Measurements from ENCODE around the gene CLDN15.
"Not testable (repeated sequence)": the region's sequence is repeated elsewhere in the genome, so short reads cannot be mapped to it uniquely, and the experiment has no call there.

CLDN15 gene

GRCh38 chr7:101237206-101238067 lies at the start of gene CLDN15:
Gene CLDN15 (minus strand): TSS chr7:101237802. CDS start chr7:101237581, 221 bp downstream.
- H3K9me3 Mint-ChIP-seq = no peaks in the 10 kb centered on the region
- no peak within 1 kb of the TSS for H3K4me3 Mint-ChIP-seq
- no peaks in the 10 kb centered on the region for H3K27me3 Mint-ChIP-seq
- H3K4me1 Mint-ChIP-seq (ENCODE audit: low read depth) = peaks cover 6% of the 10 kb centered on the region
- peaks cover 54% of the 10 kb centered on the region for H3K36me3 Mint-ChIP-seq (ENCODE audit: low read depth)
- peak within 1 kb of the TSS; percentile 38 for H3K27ac Mint-ChIP-seq
- no peak for DNase-seq

DNA sequence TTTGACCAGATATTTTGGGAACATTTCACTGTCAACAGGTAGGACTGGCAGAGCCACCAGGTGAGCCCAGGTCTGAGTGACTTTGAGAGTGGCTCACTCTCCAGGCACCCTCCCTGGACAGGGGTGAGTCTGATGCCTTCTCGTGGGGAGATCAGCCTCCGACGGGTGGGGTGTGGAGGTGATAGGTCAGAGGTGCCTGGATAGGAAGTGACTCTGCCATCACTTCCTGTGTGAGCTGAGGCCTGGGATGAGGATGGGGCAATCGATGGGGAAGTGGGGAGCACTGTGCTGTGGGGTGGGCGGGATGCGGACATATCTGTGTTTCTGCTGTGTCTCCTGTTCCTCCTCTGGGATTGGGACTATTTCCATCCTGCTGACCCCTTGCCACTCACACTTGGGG lies 49.4 kb upstream of the CLDN15 start:
- H3K36me3 Mint-ChIP-seq (ENCODE audit: low read depth) = no peaks in the 10 kb centered on the region
- no peaks in the 10 kb centered on the region for H3K9me3 Mint-ChIP-seq
- no peak overlapping the region for H3K4me3 Mint-ChIP-seq
- no peak for DNase-seq
- peaks cover 22% of the 10 kb centered on the region for H3K4me1 Mint-ChIP-seq (ENCODE audit: low read depth)
- no peak overlapping the region for H3K27ac Mint-ChIP-seq
- H3K27me3 Mint-ChIP-seq = peaks cover 19% of the 10 kb centered on the region

GRCh38 chr7:101285880-101286279 lies 48.3 kb upstream of the CLDN15 start:
- peaks cover 11% of the 10 kb centered on the region for H3K27me3 Mint-ChIP-seq
- H3K36me3 Mint-ChIP-seq (ENCODE audit: low read depth); H3K4me3 Mint-ChIP-seq; DNase-seq; H3K27ac Mint-ChIP-seq; H3K9me3 Mint-ChIP-seq: not testable (repeated sequence)
- peaks cover 22% of the 10 kb centered on the region for H3K4me1 Mint-ChIP-seq (ENCODE audit: low read depth)

- DNase-seq = no peak
- peaks cover 15% of the 10 kb centered on the region for H3K4me1 Mint-ChIP-seq (ENCODE audit: low read depth)
- H3K9me3 Mint-ChIP-seq = no peaks in the 10 kb centered on the region
- H3K27me3 Mint-ChIP-seq = peaks cover 4% of the 10 kb centered on the region
- H3K4me3 Mint-ChIP-seq = no peak overlapping the region
- no peaks in the 10 kb centered on the region for H3K36me3 Mint-ChIP-seq (ENCODE audit: low read depth)
- H3K27ac Mint-ChIP-seq = no peak overlapping the region
These were observed 47.6 kb upstream of the CLDN15 start for GRCh38 chr7:101285171-101285570.

DNA sequence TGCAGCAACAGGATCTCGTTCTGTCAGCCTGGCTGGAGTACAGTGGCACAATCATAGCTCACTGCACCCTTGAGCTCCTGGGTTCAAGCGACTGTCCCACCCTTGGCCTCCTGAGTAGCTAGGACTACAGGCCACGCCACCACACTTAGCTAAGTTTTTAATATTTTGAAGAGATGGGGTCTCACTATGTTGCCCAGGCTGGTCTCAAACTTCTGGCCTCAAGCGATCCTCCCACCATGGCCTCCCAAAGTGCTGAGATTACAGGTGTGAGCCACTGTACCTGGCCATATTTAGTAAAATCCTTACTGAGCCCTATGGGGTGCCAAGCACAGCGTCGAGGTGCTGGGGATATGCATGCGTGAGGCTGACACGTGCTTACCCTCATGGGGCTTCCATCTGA lies 43.3 kb upstream of the CLDN15 start:
- H3K4me1 Mint-ChIP-seq (ENCODE audit: low read depth); H3K9me3 Mint-ChIP-seq; H3K4me3 Mint-ChIP-seq; H3K36me3 Mint-ChIP-seq (ENCODE audit: low read depth); H3K27ac Mint-ChIP-seq; DNase-seq: not testable (repeated sequence)
- peaks cover 20% of the 10 kb centered on the region for H3K27me3 Mint-ChIP-seq

DNA sequence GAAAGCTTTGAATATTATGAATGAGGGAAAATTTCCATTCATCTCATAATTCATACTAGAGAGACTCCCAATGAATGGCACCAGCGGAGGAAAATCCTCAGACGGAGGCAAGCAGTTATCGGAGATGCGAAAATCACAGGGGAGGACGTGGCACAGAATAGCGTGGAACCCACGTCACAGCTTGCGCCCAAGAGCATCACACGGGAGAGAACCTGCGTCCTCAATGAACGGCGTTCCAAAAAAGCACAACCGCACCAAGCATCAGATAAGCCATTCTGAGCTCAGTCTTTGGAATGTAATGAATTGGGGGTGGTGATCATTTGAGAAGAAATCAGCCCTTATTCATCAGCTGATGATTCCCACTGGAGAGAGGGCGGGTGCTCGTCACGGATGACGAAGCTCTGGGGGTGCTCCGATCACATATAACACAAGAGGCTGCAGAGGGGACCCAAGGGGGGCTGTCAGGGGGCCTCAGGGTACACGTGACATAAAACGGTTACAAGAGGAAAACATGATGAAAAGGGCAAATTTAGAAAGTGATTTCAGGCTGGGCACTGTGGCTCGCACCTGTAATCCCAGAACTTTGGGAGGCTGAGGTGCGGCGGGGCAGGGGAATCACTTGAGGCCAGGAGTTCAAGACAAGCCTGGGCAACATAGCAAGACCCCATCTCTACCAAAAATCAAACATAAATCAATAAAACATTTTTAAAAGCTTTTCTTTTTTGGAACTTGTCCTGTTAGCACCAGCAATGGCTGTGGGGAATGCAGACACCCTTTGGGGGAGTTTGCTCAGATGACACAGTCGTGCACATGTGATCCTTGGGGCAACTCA lies 41.1 kb upstream of the CLDN15 start:
- Mint-ChIP-seq H3K36me3 (ENCODE audit: low read depth) (no peaks in the 10 kb centered on the region), H3K4me3 (no peak overlapping the region), H3K27me3 (peaks cover 25% of the 10 kb centered on the region), H3K9me3 (no peaks in the 10 kb centered on the region), H3K27ac (no peak overlapping the region), H3K4me1 (ENCODE audit: low read depth) (peaks cover 5% of the 10 kb centered on the region)
- no peak for DNase-seq

GRCh38 chr7:101277155-101277554 lies 39.6 kb upstream of the CLDN15 start:
- Mint-ChIP-seq H3K36me3 (ENCODE audit: low read depth) (no peaks in the 10 kb centered on the region), H3K27me3 (peaks cover 25% of the 10 kb centered on the region), H3K4me1 (ENCODE audit: low read depth) (no peaks in the 10 kb centered on the region), H3K9me3 (no peaks in the 10 kb centered on the region), H3K27ac (no peak overlapping the region), H3K4me3 (no peak overlapping the region)
- DNase-seq = no peak

- H3K27me3 Mint-ChIP-seq = peaks cover 23% of the 10 kb centered on the region
- H3K4me3 Mint-ChIP-seq = no peak overlapping the region
- DNase-seq = no peak
- H3K27ac Mint-ChIP-seq = no peak overlapping the region
- H3K9me3 Mint-ChIP-seq = no peaks in the 10 kb centered on the region
- no peaks in the 10 kb centered on the region for H3K4me1 Mint-ChIP-seq (ENCODE audit: low read depth)
- H3K36me3 Mint-ChIP-seq (ENCODE audit: low read depth) = no peaks in the 10 kb centered on the region
These were observed 35.6 kb upstream of the CLDN15 start for GRCh38 chr7:101273206-101273605.

DNA sequence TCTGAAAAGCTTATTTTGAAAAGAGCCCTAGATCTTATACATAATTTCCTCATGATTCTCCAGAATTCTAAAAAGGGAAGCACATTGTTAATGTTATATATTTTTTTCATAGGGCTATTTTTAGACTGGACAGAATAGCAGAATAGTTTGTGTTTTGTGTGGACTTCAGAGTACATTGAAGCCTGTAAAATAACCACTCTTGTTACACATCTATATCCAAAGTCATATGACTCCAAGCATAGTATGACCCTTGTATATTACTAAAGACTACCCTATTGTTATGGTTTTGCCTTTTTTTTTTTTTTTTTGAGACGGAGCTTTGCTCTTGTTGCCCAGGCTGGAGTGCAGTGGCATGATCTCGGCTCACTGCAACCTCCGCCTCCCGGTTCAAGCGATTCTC lies 33.4 kb upstream of the CLDN15 start:
- peaks cover 2% of the 10 kb centered on the region for H3K4me1 Mint-ChIP-seq (ENCODE audit: low read depth)
- peaks cover 13% of the 10 kb centered on the region for H3K27me3 Mint-ChIP-seq
- no peak for DNase-seq
- no peak overlapping the region for H3K4me3 Mint-ChIP-seq
- H3K36me3 Mint-ChIP-seq (ENCODE audit: low read depth) = no peaks in the 10 kb centered on the region
- no peak overlapping the region for H3K27ac Mint-ChIP-seq
- H3K9me3 Mint-ChIP-seq = no peaks in the 10 kb centered on the region

- no peaks in the 10 kb centered on the region for H3K9me3 Mint-ChIP-seq
- H3K27me3 Mint-ChIP-seq = peaks cover 9% of the 10 kb centered on the region
- H3K27ac Mint-ChIP-seq = no peak overlapping the region
- no peak for DNase-seq
- H3K36me3 Mint-ChIP-seq (ENCODE audit: low read depth) = no peaks in the 10 kb centered on the region
- no peak overlapping the region for H3K4me3 Mint-ChIP-seq
- H3K4me1 Mint-ChIP-seq (ENCODE audit: low read depth) = peaks cover 6% of the 10 kb centered on the region
These were observed 32.1 kb upstream of the CLDN15 start for GRCh38 chr7:101269664-101270063.

DNA sequence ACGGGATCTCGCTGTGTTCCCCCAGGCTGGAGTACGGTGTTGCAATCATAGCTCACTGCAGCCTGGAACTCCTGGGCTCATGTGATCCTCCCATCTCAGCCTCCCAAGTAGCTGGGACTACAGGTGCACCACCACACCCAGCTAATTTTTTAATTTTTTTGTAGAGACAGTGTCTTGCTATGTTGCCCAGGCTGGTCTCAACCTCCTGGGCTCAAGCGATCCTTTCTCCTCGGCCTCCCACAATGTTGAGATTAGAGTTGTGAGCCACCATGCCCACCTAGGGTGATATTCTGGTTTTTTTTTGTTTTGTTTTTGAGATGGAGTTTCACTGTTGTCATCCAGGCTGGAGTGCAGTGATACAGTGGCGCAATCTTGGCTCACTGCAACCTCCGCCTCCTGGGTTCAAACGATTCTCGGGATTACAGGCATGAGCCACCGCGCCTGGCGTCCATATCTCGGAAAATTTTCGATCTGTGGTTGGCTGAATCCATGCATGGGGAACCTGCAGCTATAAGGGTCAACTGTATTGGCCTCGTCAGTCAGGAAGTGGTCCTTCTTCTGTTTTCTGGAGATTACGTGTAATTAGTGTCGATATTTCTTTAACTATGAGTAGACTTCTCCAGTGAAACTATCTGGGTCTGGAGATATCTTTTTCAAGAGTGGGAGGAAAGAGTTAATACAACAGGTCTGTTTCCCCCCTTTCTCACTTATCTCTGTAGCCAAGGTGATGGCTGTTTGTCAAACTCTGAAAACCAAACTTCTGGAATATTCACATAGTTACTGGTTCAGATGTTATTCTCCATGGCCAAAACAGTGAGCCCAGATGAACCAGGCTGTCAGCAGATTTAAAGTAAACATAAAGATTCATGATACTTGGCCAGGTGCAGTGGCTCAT lies 28.3 kb upstream of the CLDN15 start:
- Mint-ChIP-seq H3K27me3 (peaks cover 10% of the 10 kb centered on the region), H3K9me3 (no peaks in the 10 kb centered on the region), H3K4me3 (no peak overlapping the region), H3K27ac (no peak overlapping the region), H3K4me1 (ENCODE audit: low read depth) (peaks cover 6% of the 10 kb centered on the region), H3K36me3 (ENCODE audit: low read depth) (no peaks in the 10 kb centered on the region)
- no peak for DNase-seq

DNA sequence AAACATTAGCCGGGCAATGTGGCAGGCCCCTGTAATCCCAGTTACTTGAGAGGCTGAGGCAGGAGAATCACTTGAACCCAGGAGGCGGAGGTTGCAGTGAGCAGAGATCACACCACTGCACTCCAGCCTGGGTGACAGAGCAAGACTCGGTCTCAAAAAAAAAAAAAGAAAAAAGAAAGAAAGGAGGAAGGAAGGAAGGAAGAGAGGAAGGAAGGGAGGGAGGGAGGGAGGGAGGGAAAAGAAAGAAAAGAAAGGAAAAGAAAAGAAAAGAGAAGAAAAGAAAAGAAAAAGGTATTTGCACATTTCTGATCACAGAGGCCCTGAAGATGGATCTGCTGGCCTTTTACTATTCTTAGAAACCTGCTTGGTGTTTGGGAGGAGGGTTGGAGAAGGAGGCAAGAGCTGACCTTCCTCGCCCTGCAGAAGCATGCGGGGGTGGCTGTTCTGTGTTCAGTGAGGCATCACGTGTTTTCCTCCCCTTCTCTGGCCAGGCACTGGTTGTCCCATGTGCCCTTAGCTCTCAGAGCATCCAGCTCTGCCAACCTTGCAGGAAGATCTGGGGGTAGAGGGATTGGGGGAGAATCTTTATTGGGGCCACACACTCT lies 26.6 kb upstream of the CLDN15 start:
- not testable (repeated sequence) for H3K27me3 Mint-ChIP-seq; H3K27ac Mint-ChIP-seq; H3K4me1 Mint-ChIP-seq (ENCODE audit: low read depth); H3K36me3 Mint-ChIP-seq (ENCODE audit: low read depth); H3K4me3 Mint-ChIP-seq; H3K9me3 Mint-ChIP-seq; DNase-seq

GRCh38 chr7:101258243-101258731 lies 20.7 kb upstream of the CLDN15 start:
- no peak for DNase-seq
- no peaks in the 10 kb centered on the region for H3K36me3 Mint-ChIP-seq (ENCODE audit: low read depth)
- no peaks in the 10 kb centered on the region for H3K9me3 Mint-ChIP-seq
- H3K4me3 Mint-ChIP-seq = no peak overlapping the region
- H3K4me1 Mint-ChIP-seq (ENCODE audit: low read depth) = no peaks in the 10 kb centered on the region
- H3K27ac Mint-ChIP-seq = no peak overlapping the region
- peaks cover 7% of the 10 kb centered on the region for H3K27me3 Mint-ChIP-seq

DNA sequence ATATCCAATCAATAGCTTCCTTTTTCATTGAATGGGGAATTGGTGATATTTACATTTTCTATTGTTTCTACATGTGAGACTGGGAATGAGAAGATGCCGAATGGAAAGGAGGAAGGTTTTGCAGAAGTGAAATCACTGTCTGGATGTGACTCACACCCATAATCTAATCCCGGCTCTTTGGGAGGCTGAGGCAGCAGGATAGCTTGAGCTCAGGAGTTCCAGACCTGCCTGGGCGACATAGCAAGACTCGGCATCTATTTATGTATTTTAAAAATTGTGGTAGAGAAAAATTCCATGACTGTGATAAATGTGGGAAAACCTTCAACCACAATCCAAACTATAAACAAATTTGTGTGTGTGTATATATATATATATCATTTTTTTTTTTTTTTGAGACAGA lies 18.2 kb upstream of the CLDN15 start:
- no peak overlapping the region for H3K27ac Mint-ChIP-seq
- H3K4me3 Mint-ChIP-seq = no peak overlapping the region
- no peaks in the 10 kb centered on the region for H3K9me3 Mint-ChIP-seq

More for the DNA sequence above, 18.2 kb upstream of the CLDN15 start:
- H3K36me3 Mint-ChIP-seq (ENCODE audit: low read depth) = peaks cover 12% of the 10 kb centered on the region
- no peaks in the 10 kb centered on the region for H3K27me3 Mint-ChIP-seq
- no peak for DNase-seq
- H3K4me1 Mint-ChIP-seq (ENCODE audit: low read depth) = peaks cover 10% of the 10 kb centered on the region
